ENCODE results near the gene KLHL29. TPM values are rescaled to one million over a fixed set of nuclear protein-coding genes. Genes with fewer than 3 reads are reported as not detected.
A peak's percentile ranks its signal among the peaks of the same experiment; 100 is the strongest.

The KLHL29 gene
- total and polyA plus RNA-seq, 2 experiments from 2014 or later = 1.5 to 6.5 TPM

DNA sequence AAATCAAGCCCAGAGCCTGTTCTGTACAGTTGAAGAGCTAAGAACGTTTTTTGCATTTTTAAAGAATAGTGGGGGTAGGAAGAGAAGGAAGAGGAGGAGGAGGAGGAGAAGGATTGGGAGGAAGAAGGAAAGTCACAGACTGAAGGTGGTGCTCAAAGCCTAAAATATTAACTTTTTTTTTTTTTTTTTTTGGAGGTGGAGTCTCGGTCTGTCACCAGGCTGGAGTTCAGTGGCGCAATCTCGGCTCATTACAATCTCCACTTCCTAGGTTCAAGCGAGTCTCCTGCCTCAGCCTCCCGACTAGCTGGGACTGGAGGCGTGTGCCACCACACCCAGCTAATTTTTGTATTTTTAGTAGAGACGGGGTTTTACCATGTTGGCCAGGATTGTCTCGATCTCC is 18.3 kb upstream of the KLHL29 start:
- H3K4me3 Mint-ChIP-seq = no peak overlapping the region
- Histone ChIP-seq H3K79me2 (replicated peaks; ENCODE audit: insufficient read depth) (no peaks in the 10 kb centered on the region), H3K4me3 (no peak overlapping the region), H3K27ac (ENCODE audit: low read depth) (no peak overlapping the region), H2AFZ (no peak overlapping the region), H3K27me3 (ENCODE audit: insufficient read depth) (no peaks in the 10 kb centered on the region), H3K4me2 (no peak overlapping the region), H3F3A (replicated peaks; ENCODE audit: low read depth) (no peaks in the 10 kb centered on the region), H3K9me2 (ENCODE audit: insufficient read depth) (no peaks in the 10 kb centered on the region), H3K36me3 (ENCODE audit: insufficient read depth) (no peaks in the 10 kb centered on the region), H3K4me1 (ENCODE audit: insufficient read depth) (peaks cover 5% of the 10 kb centered on the region; the same call in 1 of the 2 replicates), H4K20me1 (replicated peaks; ENCODE audit: insufficient read depth) (no peaks in the 10 kb centered on the region)
- peaks cover 1% of the 10 kb centered on the region for H3K27me3 Mint-ChIP-seq (ENCODE audit: insufficient read depth, low read depth, poor library complexity)
- ATAC-seq = no peak
- TF ChIP-seq, protein P1, sequence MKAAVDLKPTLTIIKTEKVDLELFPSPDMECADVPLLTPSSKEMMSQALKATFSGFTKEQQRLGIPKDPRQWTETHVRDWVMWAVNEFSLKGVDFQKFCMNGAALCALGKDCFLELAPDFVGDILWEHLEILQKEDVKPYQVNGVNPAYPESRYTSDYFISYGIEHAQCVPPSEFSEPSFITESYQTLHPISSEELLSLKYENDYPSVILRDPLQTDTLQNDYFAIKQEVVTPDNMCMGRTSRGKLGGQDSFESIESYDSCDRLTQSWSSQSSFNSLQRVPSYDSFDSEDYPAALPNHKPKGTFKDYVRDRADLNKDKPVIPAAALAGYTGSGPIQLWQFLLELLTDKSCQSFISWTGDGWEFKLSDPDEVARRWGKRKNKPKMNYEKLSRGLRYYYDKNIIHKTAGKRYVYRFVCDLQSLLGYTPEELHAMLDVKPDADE (IDR thresholded peaks at IDR 0.05) = no peak
- TF ChIP-seq, protein P2, sequence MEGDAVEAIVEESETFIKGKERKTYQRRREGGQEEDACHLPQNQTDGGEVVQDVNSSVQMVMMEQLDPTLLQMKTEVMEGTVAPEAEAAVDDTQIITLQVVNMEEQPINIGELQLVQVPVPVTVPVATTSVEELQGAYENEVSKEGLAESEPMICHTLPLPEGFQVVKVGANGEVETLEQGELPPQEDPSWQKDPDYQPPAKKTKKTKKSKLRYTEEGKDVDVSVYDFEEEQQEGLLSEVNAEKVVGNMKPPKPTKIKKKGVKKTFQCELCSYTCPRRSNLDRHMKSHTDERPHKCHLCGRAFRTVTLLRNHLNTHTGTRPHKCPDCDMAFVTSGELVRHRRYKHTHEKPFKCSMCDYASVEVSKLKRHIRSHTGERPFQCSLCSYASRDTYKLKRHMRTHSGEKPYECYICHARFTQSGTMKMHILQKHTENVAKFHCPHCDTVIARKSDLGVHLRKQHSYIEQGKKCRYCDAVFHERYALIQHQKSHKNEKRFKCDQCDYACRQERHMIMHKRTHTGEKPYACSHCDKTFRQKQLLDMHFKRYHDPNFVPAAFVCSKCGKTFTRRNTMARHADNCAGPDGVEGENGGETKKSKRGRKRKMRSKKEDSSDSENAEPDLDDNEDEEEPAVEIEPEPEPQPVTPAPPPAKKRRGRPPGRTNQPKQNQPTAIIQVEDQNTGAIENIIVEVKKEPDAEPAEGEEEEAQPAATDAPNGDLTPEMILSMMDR (conservative IDR thresholded peaks at IDR 0.05; ENCODE audit: low read depth in 2 of 2) = 0 out of 4 replicates have a peak, but pooled peaks of 1 of the 2 experiments have one; percentile 3
- no peaks in the 10 kb centered on the region for H3K9me3 Mint-ChIP-seq
- H3K4me1 Mint-ChIP-seq = 0 out of 3 replicates have a peak, but pooled peaks cover 4% of the 10 kb centered on the region
- no peak for DNase-seq (ENCODE audit: low spot score)
- no peaks in the 10 kb centered on the region for H3K36me3 Mint-ChIP-seq (ENCODE audit: low read depth)
- H3K27ac Mint-ChIP-seq = no peak overlapping the region

GRCh38 chr2:23367760-23368159 is 17.2 kb upstream of the KLHL29 start:
- 0 out of 3 replicates have a peak, but pooled peaks cover 4% of the 10 kb centered on the region for H3K4me1 Mint-ChIP-seq
- Histone ChIP-seq H3K9me2 (ENCODE audit: insufficient read depth) (no peaks in the 10 kb centered on the region), H3K79me2 (replicated peaks; ENCODE audit: insufficient read depth) (no peaks in the 10 kb centered on the region), H3K27me3 (ENCODE audit: insufficient read depth) (no peaks in the 10 kb centered on the region), H3K4me1 (ENCODE audit: insufficient read depth) (peaks cover 5% of the 10 kb centered on the region; the same call in 1 of the 2 replicates), H3F3A (replicated peaks; ENCODE audit: low read depth) (no peaks in the 10 kb centered on the region), H4K20me1 (replicated peaks; ENCODE audit: insufficient read depth) (no peaks in the 10 kb centered on the region), H3K36me3 (ENCODE audit: insufficient read depth) (no peaks in the 10 kb centered on the region), H2AFZ (no peak overlapping the region), H3K4me3 (no peak overlapping the region), H3K27ac (ENCODE audit: low read depth) (no peak overlapping the region), H3K4me2 (no peak overlapping the region)
- no peaks in the 10 kb centered on the region for H3K36me3 Mint-ChIP-seq (ENCODE audit: low read depth)
- H3K27ac Mint-ChIP-seq = no peak overlapping the region
- H3K9me3 Mint-ChIP-seq = no peaks in the 10 kb centered on the region
- H3K27me3 Mint-ChIP-seq (ENCODE audit: insufficient read depth, low read depth, poor library complexity) = peaks cover 1% of the 10 kb centered on the region
- DNase-seq (ENCODE audit: low spot score) = no peak
- ATAC-seq = no peak
- no peak overlapping the region for H3K4me3 Mint-ChIP-seq
- TF ChIP-seq JUNB (IDR thresholded peaks at IDR 0.05; ENCODE audit: unreplicated experiment) (no peak), EZH2phosphoT487 (IDR thresholded peaks at IDR 0.05; ENCODE audit: unreplicated experiment) (no peak), EZH2 (IDR thresholded peaks at IDR 0.05; ENCODE audit: low read depth, unreplicated experiment) (no peak), POLR2AphosphoS5 (IDR thresholded peaks at IDR 0.05; ENCODE audit: low read depth) (no peak), ZNF114 (CRISPR knock-in tag; IDR thresholded peaks at IDR 0.05) (no peak), NANOG (IDR thresholded peaks at IDR 0.05; ENCODE audit: borderline replicate concordance) (no peak)
- TF ChIP-seq, protein P3, sequence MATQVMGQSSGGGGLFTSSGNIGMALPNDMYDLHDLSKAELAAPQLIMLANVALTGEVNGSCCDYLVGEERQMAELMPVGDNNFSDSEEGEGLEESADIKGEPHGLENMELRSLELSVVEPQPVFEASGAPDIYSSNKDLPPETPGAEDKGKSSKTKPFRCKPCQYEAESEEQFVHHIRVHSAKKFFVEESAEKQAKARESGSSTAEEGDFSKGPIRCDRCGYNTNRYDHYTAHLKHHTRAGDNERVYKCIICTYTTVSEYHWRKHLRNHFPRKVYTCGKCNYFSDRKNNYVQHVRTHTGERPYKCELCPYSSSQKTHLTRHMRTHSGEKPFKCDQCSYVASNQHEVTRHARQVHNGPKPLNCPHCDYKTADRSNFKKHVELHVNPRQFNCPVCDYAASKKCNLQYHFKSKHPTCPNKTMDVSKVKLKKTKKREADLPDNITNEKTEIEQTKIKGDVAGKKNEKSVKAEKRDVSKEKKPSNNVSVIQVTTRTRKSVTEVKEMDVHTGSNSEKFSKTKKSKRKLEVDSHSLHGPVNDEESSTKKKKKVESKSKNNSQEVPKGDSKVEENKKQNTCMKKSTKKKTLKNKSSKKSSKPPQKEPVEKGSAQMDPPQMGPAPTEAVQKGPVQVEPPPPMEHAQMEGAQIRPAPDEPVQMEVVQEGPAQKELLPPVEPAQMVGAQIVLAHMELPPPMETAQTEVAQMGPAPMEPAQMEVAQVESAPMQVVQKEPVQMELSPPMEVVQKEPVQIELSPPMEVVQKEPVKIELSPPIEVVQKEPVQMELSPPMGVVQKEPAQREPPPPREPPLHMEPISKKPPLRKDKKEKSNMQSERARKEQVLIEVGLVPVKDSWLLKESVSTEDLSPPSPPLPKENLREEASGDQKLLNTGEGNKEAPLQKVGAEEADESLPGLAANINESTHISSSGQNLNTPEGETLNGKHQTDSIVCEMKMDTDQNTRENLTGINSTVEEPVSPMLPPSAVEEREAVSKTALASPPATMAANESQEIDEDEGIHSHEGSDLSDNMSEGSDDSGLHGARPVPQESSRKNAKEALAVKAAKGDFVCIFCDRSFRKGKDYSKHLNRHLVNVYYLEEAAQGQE (IDR thresholded peaks at IDR 0.05; ENCODE audit: unreplicated experiment) = no peak
- TF ChIP-seq, protein P4, sequence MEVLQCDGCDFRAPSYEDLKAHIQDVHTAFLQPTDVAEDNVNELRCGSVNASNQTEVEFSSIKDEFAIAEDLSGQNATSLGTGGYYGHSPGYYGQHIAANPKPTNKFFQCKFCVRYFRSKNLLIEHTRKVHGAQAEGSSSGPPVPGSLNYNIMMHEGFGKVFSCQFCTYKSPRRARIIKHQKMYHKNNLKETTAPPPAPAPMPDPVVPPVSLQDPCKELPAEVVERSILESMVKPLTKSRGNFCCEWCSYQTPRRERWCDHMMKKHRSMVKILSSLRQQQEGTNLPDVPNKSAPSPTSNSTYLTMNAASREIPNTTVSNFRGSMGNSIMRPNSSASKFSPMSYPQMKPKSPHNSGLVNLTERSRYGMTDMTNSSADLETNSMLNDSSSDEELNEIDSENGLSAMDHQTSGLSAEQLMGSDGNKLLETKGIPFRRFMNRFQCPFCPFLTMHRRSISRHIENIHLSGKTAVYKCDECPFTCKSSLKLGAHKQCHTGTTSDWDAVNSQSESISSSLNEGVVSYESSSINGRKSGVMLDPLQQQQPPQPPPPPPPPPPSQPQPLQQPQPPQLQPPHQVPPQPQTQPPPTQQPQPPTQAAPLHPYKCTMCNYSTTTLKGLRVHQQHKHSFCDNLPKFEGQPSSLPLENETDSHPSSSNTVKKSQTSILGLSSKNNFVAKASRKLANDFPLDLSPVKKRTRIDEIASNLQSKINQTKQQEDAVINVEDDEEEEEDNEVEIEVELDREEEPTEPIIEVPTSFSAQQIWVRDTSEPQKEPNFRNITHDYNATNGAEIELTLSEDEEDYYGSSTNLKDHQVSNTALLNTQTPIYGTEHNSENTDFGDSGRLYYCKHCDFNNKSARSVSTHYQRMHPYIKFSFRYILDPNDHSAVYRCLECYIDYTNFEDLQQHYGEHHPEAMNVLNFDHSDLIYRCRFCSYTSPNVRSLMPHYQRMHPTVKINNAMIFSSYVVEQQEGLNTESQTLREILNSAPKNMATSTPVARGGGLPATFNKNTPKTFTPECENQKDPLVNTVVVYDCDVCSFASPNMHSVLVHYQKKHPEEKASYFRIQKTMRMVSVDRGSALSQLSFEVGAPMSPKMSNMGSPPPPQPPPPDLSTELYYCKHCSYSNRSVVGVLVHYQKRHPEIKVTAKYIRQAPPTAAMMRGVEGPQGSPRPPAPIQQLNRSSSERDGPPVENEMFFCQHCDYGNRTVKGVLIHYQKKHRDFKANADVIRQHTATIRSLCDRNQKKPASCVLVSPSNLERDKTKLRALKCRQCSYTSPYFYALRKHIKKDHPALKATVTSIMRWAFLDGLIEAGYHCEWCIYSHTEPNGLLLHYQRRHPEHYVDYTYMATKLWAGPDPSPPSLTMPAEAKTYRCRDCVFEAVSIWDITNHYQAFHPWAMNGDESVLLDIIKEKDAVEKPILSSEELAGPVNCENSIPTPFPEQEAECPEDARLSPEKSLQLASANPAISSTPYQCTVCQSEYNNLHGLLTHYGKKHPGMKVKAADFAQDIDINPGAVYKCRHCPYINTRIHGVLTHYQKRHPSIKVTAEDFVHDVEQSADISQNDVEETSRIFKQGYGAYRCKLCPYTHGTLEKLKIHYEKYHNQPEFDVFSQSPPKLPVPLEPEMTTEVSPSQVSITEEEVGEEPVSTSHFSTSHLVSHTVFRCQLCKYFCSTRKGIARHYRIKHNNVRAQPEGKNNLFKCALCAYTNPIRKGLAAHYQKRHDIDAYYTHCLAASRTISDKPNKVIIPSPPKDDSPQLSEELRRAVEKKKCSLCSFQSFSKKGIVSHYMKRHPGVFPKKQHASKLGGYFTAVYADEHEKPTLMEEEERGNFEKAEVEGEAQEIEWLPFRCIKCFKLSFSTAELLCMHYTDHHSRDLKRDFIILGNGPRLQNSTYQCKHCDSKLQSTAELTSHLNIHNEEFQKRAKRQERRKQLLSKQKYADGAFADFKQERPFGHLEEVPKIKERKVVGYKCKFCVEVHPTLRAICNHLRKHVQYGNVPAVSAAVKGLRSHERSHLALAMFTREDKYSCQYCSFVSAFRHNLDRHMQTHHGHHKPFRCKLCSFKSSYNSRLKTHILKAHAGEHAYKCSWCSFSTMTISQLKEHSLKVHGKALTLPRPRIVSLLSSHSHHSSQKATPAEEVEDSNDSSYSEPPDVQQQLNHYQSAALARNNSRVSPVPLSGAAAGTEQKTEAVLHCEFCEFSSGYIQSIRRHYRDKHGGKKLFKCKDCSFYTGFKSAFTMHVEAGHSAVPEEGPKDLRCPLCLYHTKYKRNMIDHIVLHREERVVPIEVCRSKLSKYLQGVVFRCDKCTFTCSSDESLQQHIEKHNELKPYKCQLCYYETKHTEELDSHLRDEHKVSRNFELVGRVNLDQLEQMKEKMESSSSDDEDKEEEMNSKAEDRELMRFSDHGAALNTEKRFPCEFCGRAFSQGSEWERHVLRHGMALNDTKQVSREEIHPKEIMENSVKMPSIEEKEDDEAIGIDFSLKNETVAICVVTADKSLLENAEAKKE (CRISPR knock-in tag; IDR thresholded peaks at IDR 0.05) = no peak
